ENCODE measurements around the gene USB1.

The USB1 gene

GRCh38 chr16:58010886-58011285 lies 9.7 kb downstream of the USB1 start:
- DNase-seq (ENCODE audit: extremely low read depth, low read depth): no peak
- TF ChIP-seq, protein P1, sequence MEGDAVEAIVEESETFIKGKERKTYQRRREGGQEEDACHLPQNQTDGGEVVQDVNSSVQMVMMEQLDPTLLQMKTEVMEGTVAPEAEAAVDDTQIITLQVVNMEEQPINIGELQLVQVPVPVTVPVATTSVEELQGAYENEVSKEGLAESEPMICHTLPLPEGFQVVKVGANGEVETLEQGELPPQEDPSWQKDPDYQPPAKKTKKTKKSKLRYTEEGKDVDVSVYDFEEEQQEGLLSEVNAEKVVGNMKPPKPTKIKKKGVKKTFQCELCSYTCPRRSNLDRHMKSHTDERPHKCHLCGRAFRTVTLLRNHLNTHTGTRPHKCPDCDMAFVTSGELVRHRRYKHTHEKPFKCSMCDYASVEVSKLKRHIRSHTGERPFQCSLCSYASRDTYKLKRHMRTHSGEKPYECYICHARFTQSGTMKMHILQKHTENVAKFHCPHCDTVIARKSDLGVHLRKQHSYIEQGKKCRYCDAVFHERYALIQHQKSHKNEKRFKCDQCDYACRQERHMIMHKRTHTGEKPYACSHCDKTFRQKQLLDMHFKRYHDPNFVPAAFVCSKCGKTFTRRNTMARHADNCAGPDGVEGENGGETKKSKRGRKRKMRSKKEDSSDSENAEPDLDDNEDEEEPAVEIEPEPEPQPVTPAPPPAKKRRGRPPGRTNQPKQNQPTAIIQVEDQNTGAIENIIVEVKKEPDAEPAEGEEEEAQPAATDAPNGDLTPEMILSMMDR (IDR thresholded peaks at IDR 0.05; ENCODE audit: low read depth, low read length): no peak

DNA sequence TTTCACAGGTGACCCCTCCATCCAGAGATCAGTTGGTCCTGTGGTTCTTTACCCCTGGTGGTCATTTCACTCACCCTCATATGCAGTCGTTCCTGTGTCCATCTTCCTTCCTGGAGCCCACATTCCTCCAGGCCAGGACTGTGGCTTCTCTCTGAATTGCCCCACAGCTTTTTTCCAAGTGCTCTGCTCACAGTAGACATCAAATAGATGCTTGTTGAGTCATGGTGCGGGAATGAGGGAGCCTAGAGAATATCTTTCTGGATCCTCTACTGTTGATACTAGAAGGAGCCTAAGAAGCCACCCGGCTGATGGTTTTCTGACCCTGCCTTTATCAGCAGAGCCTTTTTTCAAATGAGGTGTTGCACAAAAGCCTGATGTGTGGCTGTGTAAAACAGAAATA lies 10.4 kb downstream of the USB1 start:
- DNase-seq (ENCODE audit: extremely low read depth, low read depth): no peak
- TF ChIP-seq, protein P1 (IDR thresholded peaks at IDR 0.05; ENCODE audit: low read depth, low read length): no peak

GRCh38 chr16:58012481-58012880 lies 11.3 kb downstream of the USB1 start:
- TF ChIP-seq, protein P1 (IDR thresholded peaks at IDR 0.05; ENCODE audit: low read depth, low read length): no peak
- DNase-seq (ENCODE audit: extremely low read depth, low read depth): no peak

DNA sequence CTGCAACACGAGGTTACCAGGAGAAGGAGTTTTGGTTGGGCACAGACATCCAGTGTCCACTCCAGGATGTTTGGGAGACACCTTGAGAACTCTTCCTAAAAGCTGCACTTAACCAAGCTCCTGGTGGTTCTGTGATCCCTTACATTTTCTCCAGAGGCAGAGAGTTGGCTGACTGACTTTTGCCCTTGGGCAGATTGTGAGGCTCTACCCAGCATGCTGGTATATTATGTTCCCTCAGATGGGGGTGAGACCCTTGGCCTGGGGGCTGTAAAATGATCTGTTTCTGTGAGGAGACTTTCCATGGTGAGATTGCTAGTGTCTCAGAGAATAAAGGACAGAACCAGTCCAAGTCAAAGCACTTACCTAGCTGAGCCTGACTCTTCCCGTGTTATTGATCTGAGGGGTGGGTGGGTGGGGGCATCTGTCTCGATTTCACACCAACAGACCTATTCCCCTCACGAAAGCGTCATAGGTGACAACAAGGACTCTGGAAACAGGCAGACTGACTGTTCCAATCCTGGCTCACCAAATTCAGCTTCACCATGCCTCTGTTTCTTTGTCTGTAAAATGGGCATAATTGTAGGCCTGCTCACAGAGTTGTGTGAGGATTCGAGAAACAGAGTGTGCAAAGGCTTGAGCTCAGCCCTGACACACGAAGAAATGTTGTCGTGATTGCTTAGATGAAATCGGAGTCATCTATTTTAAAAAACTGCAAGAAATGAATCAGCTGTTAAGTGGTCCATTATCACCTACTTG lies 12.2 kb downstream of the USB1 start:
- TF ChIP-seq, protein P1 (IDR thresholded peaks at IDR 0.05; ENCODE audit: low read depth, low read length): no peak
- no peak for DNase-seq (ENCODE audit: extremely low read depth, low read depth)

GRCh38 chr16:58016840-58017446 lies 15.7 kb downstream of the USB1 start:
- TF ChIP-seq, protein P1 (IDR thresholded peaks at IDR 0.05; ENCODE audit: low read depth, low read length): no peak
- DNase-seq (ENCODE audit: extremely low read depth, low read depth): no peak

- TF ChIP-seq, protein P1 (IDR thresholded peaks at IDR 0.05; ENCODE audit: low read depth, low read length): no peak
- DNase-seq (ENCODE audit: extremely low read depth, low read depth): no peak
Observed at GRCh38 chr16:58018803-58019202, 17.6 kb downstream of the USB1 start.

DNA sequence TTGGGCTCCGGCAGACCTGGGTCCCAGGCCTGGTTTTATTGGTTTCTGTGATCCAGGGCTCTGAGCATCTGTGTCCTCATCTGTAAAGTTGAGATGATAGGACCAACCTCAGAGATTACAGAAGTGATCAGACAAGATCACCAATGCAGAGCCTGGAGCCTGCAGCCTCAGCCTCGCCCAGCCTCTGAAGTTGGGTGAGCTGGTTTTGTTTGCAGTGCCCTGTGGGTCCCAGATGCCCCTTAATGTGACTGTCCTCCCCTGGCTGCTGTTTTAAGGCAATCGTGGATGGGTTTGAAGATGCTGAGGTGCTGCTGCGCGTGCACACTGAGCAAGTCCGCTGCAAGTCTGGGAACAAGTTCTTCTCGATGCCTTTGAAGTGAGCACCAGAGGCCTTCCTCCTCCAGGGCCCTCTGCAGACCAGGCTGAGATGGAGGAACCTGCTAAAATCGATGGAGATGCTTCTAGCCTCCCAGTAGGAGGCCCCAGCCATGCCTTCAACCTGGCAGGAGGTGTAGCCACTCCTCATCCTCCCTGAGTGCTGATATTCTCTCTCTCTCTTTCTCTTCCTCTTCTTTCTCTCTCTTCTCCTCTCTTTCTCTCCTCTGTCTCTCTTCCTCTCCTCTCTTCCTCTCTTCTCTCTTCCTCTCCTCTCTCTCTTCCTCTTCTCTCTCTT lies 18.8 kb downstream of the USB1 start:
- DNase-seq (ENCODE audit: extremely low read depth, low read depth): no peak
- TF ChIP-seq, protein P1 (IDR thresholded peaks at IDR 0.05; ENCODE audit: low read depth, low read length): no peak
